Peyer's patch (tissue), 4 donors: ENCODE measurements around the gene BEX4.

Experiments used
- CTCF ChIP-seq, 6 experiments: fragments of 450-650 bp in 4 of 6; fragments of 200-600 bp in 2 of 6; sonication (generic) in 1 of 6; IDR thresholded peaks; one replicate each; pipeline ENCODE4 v1.5.1; 2017 to 2019; ENCODE audit warnings: antibody characterized with exemption in 6 of 6, mild to moderate bottlenecking in 3 of 6, moderate library complexity in 1 of 6
- POLR2A ChIP-seq, 2 donors: fragments of 450-650 bp; IDR thresholded peaks; one replicate each; pipeline ENCODE4 v1.5.1; 2017; ENCODE audit warnings: antibody characterized with exemption in 2 of 2, mild to moderate bottlenecking in 2 of 2, moderate library complexity in 2 of 2

DNA sequence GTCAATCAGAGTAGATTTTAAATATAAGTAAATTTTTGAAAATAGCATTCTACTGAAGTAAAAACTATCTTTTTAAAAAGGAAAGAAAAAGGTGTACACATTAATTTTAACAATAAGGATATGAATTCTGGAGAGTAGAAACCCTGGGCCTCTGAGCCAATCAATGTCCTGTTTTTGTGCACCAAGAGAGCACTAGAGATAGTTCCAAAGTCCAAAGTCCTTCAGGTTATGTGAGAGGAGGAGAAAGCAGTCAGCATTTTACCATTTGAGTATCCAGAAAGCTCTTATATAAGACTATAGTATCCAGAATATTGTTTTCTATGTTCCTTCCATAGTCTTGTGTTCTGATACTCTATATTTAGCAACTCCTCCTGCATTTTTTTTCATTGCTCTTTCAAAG, 43.4 kb downstream of the BEX4 start:
- TF ChIP-seq CTCF (IDR thresholded peaks at IDR 0.05) = no peak
- no peak for TF ChIP-seq POLR2A (IDR thresholded peaks at IDR 0.05)
